ENCODE measurements around the gene TAS2R10. TPM values are rescaled to one million over a fixed set of nuclear protein-coding genes. Genes with fewer than 3 reads are reported as not detected.
"Not testable (repeated sequence)": the region's sequence is repeated elsewhere in the genome, so short reads cannot be mapped to it uniquely, and the experiment has no call there.

TAS2R10 gene
- total RNA-seq, 4 donors from 2014 or later = 0.40 to 0.42 TPM; not detected in 2

DNA sequence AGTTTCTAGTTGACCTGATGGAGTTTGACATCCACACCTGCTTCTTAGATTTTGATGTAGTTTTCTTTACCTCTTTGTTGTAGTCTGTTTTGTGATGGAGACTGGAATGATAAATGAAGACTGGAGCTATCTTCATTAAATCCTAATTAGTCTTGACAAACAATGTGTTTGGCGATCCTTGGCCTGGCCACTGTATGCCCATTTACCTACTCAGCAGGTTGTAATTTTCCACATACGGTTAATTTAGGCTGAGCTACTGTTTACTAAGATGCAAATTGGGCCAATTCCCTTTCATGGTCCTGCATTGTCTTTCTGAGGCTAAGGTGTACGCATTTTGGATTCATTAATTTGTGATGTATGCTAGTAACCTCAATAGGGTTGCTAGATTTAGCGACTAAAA lies 23.6 kb downstream of the TAS2R10 start, which contains the start of gene TAS2R7:
TAS2R7 (minus strand) TSS at position 41 of the 400 bp plus-strand sequence. CDS start 57 bp downstream, outside the sequence.
- H3K4me1 ChIP-seq = no peaks in the 10 kb centered on the region
- 57% methylated on average over 4 of the region's 4 CpGs for WGBS
- H3K4me3 ChIP-seq = no peak within 1 kb of the TSS
- no peak for TF ChIP-seq POLR2A (IDR thresholded peaks at IDR 0.05; ENCODE audit: low read depth)
- TF ChIP-seq EP300 (IDR thresholded peaks at IDR 0.05) = no peak
- no peak for TF ChIP-seq POLR2AphosphoS5 (IDR thresholded peaks at IDR 0.05)
- TF ChIP-seq, protein P1, sequence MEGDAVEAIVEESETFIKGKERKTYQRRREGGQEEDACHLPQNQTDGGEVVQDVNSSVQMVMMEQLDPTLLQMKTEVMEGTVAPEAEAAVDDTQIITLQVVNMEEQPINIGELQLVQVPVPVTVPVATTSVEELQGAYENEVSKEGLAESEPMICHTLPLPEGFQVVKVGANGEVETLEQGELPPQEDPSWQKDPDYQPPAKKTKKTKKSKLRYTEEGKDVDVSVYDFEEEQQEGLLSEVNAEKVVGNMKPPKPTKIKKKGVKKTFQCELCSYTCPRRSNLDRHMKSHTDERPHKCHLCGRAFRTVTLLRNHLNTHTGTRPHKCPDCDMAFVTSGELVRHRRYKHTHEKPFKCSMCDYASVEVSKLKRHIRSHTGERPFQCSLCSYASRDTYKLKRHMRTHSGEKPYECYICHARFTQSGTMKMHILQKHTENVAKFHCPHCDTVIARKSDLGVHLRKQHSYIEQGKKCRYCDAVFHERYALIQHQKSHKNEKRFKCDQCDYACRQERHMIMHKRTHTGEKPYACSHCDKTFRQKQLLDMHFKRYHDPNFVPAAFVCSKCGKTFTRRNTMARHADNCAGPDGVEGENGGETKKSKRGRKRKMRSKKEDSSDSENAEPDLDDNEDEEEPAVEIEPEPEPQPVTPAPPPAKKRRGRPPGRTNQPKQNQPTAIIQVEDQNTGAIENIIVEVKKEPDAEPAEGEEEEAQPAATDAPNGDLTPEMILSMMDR (IDR thresholded peaks at IDR 0.05) = no peak
- no peaks in the 10 kb centered on the region for H3K9me3 ChIP-seq
- intact Hi-C loops (cut with DNase I) = no loop called here
- H3K27ac ChIP-seq (replicated peaks in 1 of 4) = no peak within 1 kb of the TSS
- no peak for DNase-seq (ENCODE audit: extremely low spot score)
- H3K27me3 ChIP-seq = peaks cover 0 to 3% (median 0%) of the 10 kb centered on the region in 4 donors
- H3K36me3 ChIP-seq = no peaks in the 10 kb centered on the region

DNA sequence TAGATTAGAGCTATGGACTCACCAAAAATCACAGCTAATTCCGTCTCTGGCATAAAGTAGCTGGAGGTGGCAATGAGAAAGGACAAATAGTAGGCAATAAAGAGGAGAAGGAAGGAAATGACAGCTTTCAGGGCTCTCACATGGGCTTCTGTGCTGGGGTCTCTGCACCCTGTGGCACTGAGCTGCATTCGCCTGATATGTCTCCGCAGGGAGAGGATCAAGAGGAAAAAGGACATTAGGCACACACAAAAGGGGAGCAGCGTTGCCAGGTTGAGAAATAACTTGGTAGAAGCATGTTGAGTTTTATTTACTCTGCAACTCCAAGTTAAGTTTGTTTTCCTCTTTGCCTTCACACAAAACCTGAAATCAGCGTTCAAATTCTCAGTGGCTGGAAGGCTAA lies 24.4 kb downstream of the TAS2R10 start:
- TF ChIP-seq POLR2AphosphoS5 (IDR thresholded peaks at IDR 0.05) (no peak), POLR2A (IDR thresholded peaks at IDR 0.05; ENCODE audit: low read depth) (no peak), EP300 (IDR thresholded peaks at IDR 0.05) (no peak)
- TF ChIP-seq, protein P1 (IDR thresholded peaks at IDR 0.05) = no peak
- WGBS = 69% methylated on average over 5 of the region's 5 CpGs
- no peak overlapping the region for H3K27ac ChIP-seq (replicated peaks in 1 of 4)
- H3K4me3 ChIP-seq = no peak overlapping the region
- H3K36me3 ChIP-seq = no peaks in the 10 kb centered on the region
- H3K4me1 ChIP-seq = no peaks in the 10 kb centered on the region
- DNase-seq (ENCODE audit: extremely low spot score) = no peak
- intact Hi-C loops (cut with DNase I) = no loop called here
- H3K9me3 ChIP-seq = no peaks in the 10 kb centered on the region
- H3K27me3 ChIP-seq = peaks cover 0 to 3% (median 0%) of the 10 kb centered on the region in 4 donors

DNA sequence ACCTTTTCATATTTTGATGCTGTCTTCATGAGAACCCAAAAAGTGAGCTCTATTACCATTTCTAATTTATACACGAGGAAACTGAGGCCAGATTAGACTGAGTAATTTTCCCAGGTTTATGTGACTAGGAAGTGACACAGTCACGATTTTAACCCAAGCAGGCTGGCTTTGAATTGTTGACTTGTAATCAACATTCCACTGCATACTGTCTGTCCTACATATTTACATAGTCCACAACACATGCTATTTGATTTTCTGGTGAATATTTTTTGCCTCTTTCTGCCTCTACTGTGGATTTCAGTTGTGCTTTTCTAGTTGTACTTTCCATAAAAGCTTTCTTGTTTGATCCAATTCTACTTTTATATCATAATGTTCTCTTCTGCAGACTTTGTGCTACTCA lies 31.9 kb downstream of the TAS2R10 start:
- no peak for DNase-seq (ENCODE audit: extremely low spot score)
- no peaks in the 10 kb centered on the region for H3K36me3 ChIP-seq
- intact Hi-C loops (cut with DNase I) = no loop called here

DNA sequence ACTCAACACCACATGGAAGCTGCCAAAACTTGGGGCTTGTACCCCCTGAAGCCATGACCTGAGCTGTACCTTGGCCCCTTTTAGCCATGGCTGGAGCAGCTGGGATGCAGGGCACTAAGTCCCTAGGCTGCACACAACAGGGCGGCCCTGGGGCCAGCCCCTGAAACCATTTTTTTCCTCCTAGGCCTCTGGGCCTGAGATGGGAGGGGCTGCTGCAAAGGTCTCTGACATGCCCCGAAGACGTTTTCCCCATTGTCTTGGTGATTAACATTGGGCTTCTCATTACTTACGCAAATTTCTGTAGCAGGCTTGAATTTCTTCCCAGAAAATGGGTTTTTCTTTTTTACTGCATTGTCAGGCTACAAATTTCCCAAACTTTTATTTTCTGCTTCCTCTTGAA lies 34.4 kb downstream of the TAS2R10 start:
- H3K36me3 ChIP-seq; H3K27me3 ChIP-seq; H3K27ac ChIP-seq (replicated peaks in 1 of 4); H3K9me3 ChIP-seq; DNase-seq (ENCODE audit: extremely low spot score); H3K4me3 ChIP-seq; intact Hi-C loops (cut with DNase I); H3K4me1 ChIP-seq: not testable (repeated sequence)
- WGBS = 76% methylated on average over 2 of the region's 4 CpGs

More for the DNA sequence above, 31.9 kb downstream of the TAS2R10 start:
- TF ChIP-seq POLR2A (IDR thresholded peaks at IDR 0.05; ENCODE audit: low read depth) = no peak
- TF ChIP-seq POLR2AphosphoS5 (IDR thresholded peaks at IDR 0.05) = no peak
- TF ChIP-seq, protein P1 (IDR thresholded peaks at IDR 0.05) = no peak
- Histone ChIP-seq H3K27me3 (no peaks in the 10 kb centered on the region), H3K4me3 (no peak overlapping the region), H3K27ac (replicated peaks in 1 of 4) (no peak overlapping the region), H3K4me1 (no peaks in the 10 kb centered on the region), H3K9me3 (no peaks in the 10 kb centered on the region)
- 69% methylated on average over 2 of the region's 2 CpGs for WGBS

DNA sequence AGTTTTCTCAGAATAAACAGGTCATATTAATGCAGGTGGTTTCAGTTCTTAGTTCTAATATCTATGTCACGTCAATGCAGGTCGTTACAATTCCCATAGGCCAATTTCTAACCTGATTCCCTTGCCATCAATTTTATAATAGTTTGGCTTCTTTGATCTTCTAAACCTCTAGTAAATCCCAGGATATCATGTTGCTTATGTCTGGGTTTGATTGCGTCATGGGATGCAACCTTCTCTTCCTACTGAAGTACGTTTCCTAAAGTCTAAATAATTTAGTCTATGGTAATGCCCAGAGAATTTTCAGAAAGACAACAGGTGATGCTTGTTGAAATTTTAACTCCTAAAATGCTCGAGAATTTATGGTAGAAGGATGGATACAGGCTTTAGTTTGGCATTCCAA lies 42.9 kb downstream of the TAS2R10 start:
- WGBS = 75% methylated on average over 5 of the region's 5 CpGs
- no peak overlapping the region for H3K27ac ChIP-seq (replicated peaks in 1 of 4)
- no peaks in the 10 kb centered on the region for H3K4me1 ChIP-seq
- no peaks in the 10 kb centered on the region for H3K36me3 ChIP-seq
- H3K9me3 ChIP-seq = no peaks in the 10 kb centered on the region
- H3K4me3 ChIP-seq = no peak overlapping the region
- no peak for TF ChIP-seq POLR2AphosphoS5 (IDR thresholded peaks at IDR 0.05)
- no peak for TF ChIP-seq EP300 (IDR thresholded peaks at IDR 0.05)
- no peak for TF ChIP-seq POLR2A (IDR thresholded peaks at IDR 0.05; ENCODE audit: low read depth)
- TF ChIP-seq, protein P1 (IDR thresholded peaks at IDR 0.05) = no peak
- no peaks in the 10 kb centered on the region for H3K27me3 ChIP-seq
- intact Hi-C loops (cut with DNase I) = no loop called here
- DNase-seq (ENCODE audit: extremely low spot score) = no peak

Data from esophagus muscularis mucosa (tissue), 4 donors.